Activated naive CD8-positive, alpha-beta T cell treated with anti-CD3 and anti-CD28 coated beads, Interleukin-2, amount 10 ng/mL, durations not matched to agents 7 days and 5 days (primary cell): ENCODE results near the gene SOX10. TPM values are rescaled to one million over a fixed set of nuclear protein-coding genes. Genes with fewer than 3 reads are reported as not detected.

ENCODE experiments used
- ATAC-seq: fragments of 150-1000 bp; cut with Tn5 transposase; one replicate; pipeline ENCODE4 v1.10.0; 2021; ENCODE audit warnings: low read depth, moderate library complexity
- POLR2A ChIA-PET: fragments of 350-600 bp; sonication (Branson Sonifier 250); formaldehyde crosslinking; loops from one replicate; lab custom pipeline; 2021; ENCODE audit warnings: antibody characterized with exemption; lab: Charles Lee
- DNase-seq: peaks from one replicate; pipeline ENCODE4 v3.0.0; 2021
- H3K27ac Mint-ChIP-seq: one replicate; pipeline ENCODE4 v1.8.0; 2022; ENCODE audit warnings: mild to moderate bottlenecking, mixed read lengths
- H3K27me3 Mint-ChIP-seq: one replicate; pipeline ENCODE4 v1.8.0; 2022; ENCODE audit warnings: mild to moderate bottlenecking, moderate library complexity, mixed read lengths
- H3K36me3 Mint-ChIP-seq: one replicate; pipeline ENCODE4 v1.8.0; 2021; ENCODE audit warnings: mild to moderate bottlenecking, mixed read lengths
- H3K4me1 Mint-ChIP-seq: one replicate; pipeline ENCODE4 v1.8.0; 2021; ENCODE audit warnings: mixed read lengths
- H3K4me3 Mint-ChIP-seq: one replicate; pipeline ENCODE4 v1.8.0; 2022; ENCODE audit warnings: mild to moderate bottlenecking, moderate library complexity, mixed read lengths
- H3K9me3 Mint-ChIP-seq: one replicate; pipeline ENCODE4 v1.8.0; 2021; ENCODE audit warnings: mixed read lengths
- microRNA-seq: library from miRNA; unstranded; fragments of <30 nt; microRNA quantifications from one replicate; pipeline ENCODE4 v1.2.0, GENCODE V29; 2022
- total RNA-seq, 2 experiments: library from RNA; stranded (reverse); gene quantifications; one replicate each; pipeline ENCODE4 v1.2.3, GENCODE V29; 2021

Gene SOX10
- total RNA-seq, 2 experiments from 2014 or later = not detected

GRCh38 chr22:37923927-37924326 lies 60.4 kb downstream of the SOX10 start:
- peaks cover 4% of the 10 kb centered on the region for H3K36me3 Mint-ChIP-seq
- no peak overlapping the region for H3K4me3 Mint-ChIP-seq
- DNase-seq (no peak), ATAC-seq (no peak)
- no peak overlapping the region for H3K27ac Mint-ChIP-seq
- no peaks in the 10 kb centered on the region for H3K9me3 Mint-ChIP-seq
- POLR2A ChIA-PET = interaction anchor here (1.3 kb wide), 1 partner anchor 18 kb away, joined by 4 read pairs; the partner anchor contains the start of gene MICALL1
- peaks cover 5% of the 10 kb centered on the region for H3K4me1 Mint-ChIP-seq
- no peaks in the 10 kb centered on the region for H3K27me3 Mint-ChIP-seq

Small RNA genes within 50 kb of the gene (microRNA-seq; reads per million reads assigned to microRNA genes)
- gene MIR4534 = not detected
- gene MIR6820 = not detected

Other genes starting within 250 kb of the SOX10 start
- gene GCAT, start 176.6 kb downstream of the SOX10 start, total RNA-seq = 10 to 100 TPM in 1 of 2 experiments, 1 to 10 TPM in 1; 9.8 to 10.1 TPM
- gene GALR3, start 161.2 kb downstream of the SOX10 start, total RNA-seq = not detected
- 10 to 100 TPM; 22.2 to 23.3 TPM for gene ANKRD54, start 140.2 kb downstream of the SOX10 start, total RNA-seq
- 100 to 1,000 TPM; 328 to 368 TPM for gene EIF3L, start 135.1 kb downstream of the SOX10 start, total RNA-seq
- gene MICALL1, start 78.3 kb downstream of the SOX10 start, total RNA-seq = 10 to 100 TPM; 27.9 to 31.3 TPM
- gene C22orf23, start 31.0 kb downstream of the SOX10 start, total RNA-seq = not detected
- gene POLR2F, start 30.9 kb downstream of the SOX10 start, total RNA-seq = 10 to 100 TPM; 60.2 to 61.4 TPM
- gene PICK1, start 72.8 kb upstream of the SOX10 start, total RNA-seq = 10 to 100 TPM; 21.4 to 21.8 TPM
- gene SLC16A8, start 99.6 kb upstream of the SOX10 start, total RNA-seq = not detected
- gene BAIAP2L2, start 126.1 kb upstream of the SOX10 start, total RNA-seq = 1 to 10 TPM; 1.6 to 2.0 TPM
- 100 to 1,000 TPM in 1 of 2 experiments, 10 to 100 TPM in 1; 94.6 to 103 TPM for gene PLA2G6, start 197.3 kb upstream of the SOX10 start, total RNA-seq
- gene MAFF, start 217.4 kb upstream of the SOX10 start, total RNA-seq = 10 to 100 TPM; 10.8 to 12.8 TPM